Measurements from ENCODE around the gene PRRG4.

DNA sequence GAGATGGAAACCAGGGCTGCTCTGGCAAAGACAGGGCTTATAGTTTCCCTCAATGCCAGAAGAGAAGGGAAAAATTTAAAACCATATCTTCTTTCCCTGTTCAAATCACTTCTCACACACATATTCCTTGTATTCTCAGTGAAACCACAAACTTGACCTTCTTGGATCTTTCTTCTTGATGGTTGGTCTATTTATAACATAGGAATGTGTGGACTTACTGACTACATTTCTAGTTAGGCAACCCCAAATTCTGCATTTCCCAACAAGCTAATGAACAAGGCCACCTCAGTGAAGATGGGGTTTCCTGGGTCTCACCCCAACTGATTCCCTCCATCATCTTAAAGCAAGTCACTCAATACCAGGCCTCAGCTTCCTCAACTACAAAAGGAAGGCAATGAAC lies 59.1 kb downstream of the PRRG4 start:
- TF ChIP-seq EZH2 (IDR thresholded peaks at IDR 0.05; ENCODE audit: insufficient read depth, poor library complexity, severe bottlenecking) = no peak
- no peak for TF ChIP-seq EZH2phosphoT487 (IDR thresholded peaks at IDR 0.05; ENCODE audit: insufficient read depth, low read depth)

Data from GM23248 (cell line).